HEK293T (cell line): ENCODE data around the gene AP4S1.

Experiments
- SUZ12 ChIP-seq: fragments of 450-650 bp; IDR thresholded peaks from 2 replicates; pipeline ENCODE4 v1.6.1; 2016; ENCODE audit warnings: mild to moderate bottlenecking
- TARDBP ChIP-seq: fragments of 450-650 bp; IDR thresholded peaks from 2 replicates; pipeline ENCODE4 v1.6.1; 2016

DNA sequence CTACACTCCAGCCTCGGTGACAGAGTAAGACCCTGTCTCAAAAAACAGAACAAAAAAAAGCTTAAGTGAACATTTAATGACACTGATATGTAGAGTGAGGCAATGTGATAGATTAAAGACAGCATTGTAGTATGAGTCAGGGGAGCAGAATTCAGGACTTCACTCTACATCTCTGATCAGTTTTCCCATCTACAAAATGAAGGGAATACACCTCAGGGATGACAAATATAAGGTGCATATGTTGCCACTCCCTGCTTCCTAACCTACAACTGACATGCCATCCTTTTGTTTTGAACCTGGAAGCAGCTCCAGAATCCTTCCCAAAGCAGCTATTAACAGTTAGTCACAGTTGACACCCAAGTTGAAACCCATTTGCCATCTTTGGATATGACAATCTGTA is 31.6 kb downstream of the AP4S1 start:
- TF ChIP-seq SUZ12 = no peak
- TF ChIP-seq TARDBP = no peak
